HG03139 (cell line): ENCODE results near the gene TNFAIP2.
A peak's percentile ranks its signal among the peaks of the same experiment; 100 is the strongest.

Experiments used
- ATAC-seq: cut with Tn5 transposase; IDR thresholded peaks from one replicate; pipeline ENCODE4 v1.9.1; 2021; ENCODE audit not compliant: unreplicated experiment

TNFAIP2 gene

GRCh38 chr14:103122947-103123633 lies at the start of gene TNFAIP2:
TSS of gene TNFAIP2 (plus strand) at chr14:103123461. CDS start at chr14:103126458, 2,997 bp downstream.
- ATAC-seq: no peak

GRCh38 chr14:103073876-103074728 lies 49.2 kb upstream of the TNFAIP2 start:
- no peak for ATAC-seq

GRCh38 chr14:103074729-103075367 lies 48.4 kb upstream of the TNFAIP2 start:
- ATAC-seq: no peak

- ATAC-seq: peak; percentile 47
Measured at GRCh38 chr14:103078420-103078749, 44.9 kb upstream of the TNFAIP2 start.

GRCh38 chr14:103078860-103079587 lies 44.2 kb upstream of the TNFAIP2 start:
- ATAC-seq: no peak

GRCh38 chr14:103081951-103082350 lies 41.3 kb upstream of the TNFAIP2 start:
- no peak for ATAC-seq

- ATAC-seq: no peak
Measured at GRCh38 chr14:103084021-103084919, 39.0 kb upstream of the TNFAIP2 start, which contains the start of gene LBHD2. TSS of gene LBHD2 (plus strand) at chr14:103084210. CDS start at chr14:103086013, 1,803 bp downstream.

GRCh38 chr14:103085106-103086091 lies 37.9 kb upstream of the TNFAIP2 start:
- ATAC-seq: no peak

GRCh38 chr14:103086771-103087342 lies 36.4 kb upstream of the TNFAIP2 start:
- no peak for ATAC-seq

- ATAC-seq: no peak
Measured at GRCh38 chr14:103087343-103087835, 35.9 kb upstream of the TNFAIP2 start.

GRCh38 chr14:103088921-103089320 lies 34.3 kb upstream of the TNFAIP2 start:
- ATAC-seq: no peak

GRCh38 chr14:103089386-103090335 lies 33.6 kb upstream of the TNFAIP2 start:
- no peak for ATAC-seq

- no peak for ATAC-seq
Measured at GRCh38 chr14:103090481-103091020, 32.7 kb upstream of the TNFAIP2 start.

- ATAC-seq: peak; percentile 55
Measured at GRCh38 chr14:103091041-103091882, 32.0 kb upstream of the TNFAIP2 start.

- ATAC-seq: no peak
Measured at GRCh38 chr14:103091883-103092222, 31.4 kb upstream of the TNFAIP2 start.

- no peak for ATAC-seq
Measured at GRCh38 chr14:103093856-103094405, 29.3 kb upstream of the TNFAIP2 start.
